B cell (primary cell): ENCODE measurements around the gene KIF4A. TPM values are rescaled to one million over a fixed set of nuclear protein-coding genes. Genes with fewer than 3 reads are reported as not detected.

ENCODE experiments used
- ATAC-seq: fragments of 200-7000 bp; cut with Tn5 transposase; one replicate; pipeline ENCODE4 v1.10.0; 2021; ENCODE audit warnings: low read depth, mild to moderate bottlenecking, moderate number of reproducible peaks, moderate library complexity
- CTCF ChIA-PET: fragments of 350-600 bp; sonication (Branson Sonifier 250); formaldehyde crosslinking; loops from one replicate; lab custom pipeline; 2021; ENCODE audit warnings: antibody characterized with exemption, inconsistent platforms; lab: Charles Lee
- POLR2A ChIA-PET: fragments of 350-600 bp; sonication (Branson Sonifier 250); formaldehyde crosslinking; loops from one replicate; lab custom pipeline; 2021; ENCODE audit warnings: antibody characterized with exemption; lab: Charles Lee
- DNase-seq: peaks from one replicate; pipeline ENCODE4 v3.0.0; 2013
- H2AFZ ChIP-seq: 2 replicates; pipeline ENCODE4 v1.6.1; 2012; ENCODE audit warnings: mild to moderate bottlenecking, low read depth, low read length; ENCODE audit not compliant: insufficient read depth, poor library complexity, severe bottlenecking
- H3K27ac ChIP-seq, 2 donors: 1 replicate in 1 of 2; 2 replicates in 1 of 2; pipeline ENCODE4 v1.5.1; 2012 to 2013; ENCODE audit warnings: low read length in 2 of 2, mild to moderate bottlenecking in 2 of 2, moderate library complexity in 1 of 2
- H3K27me3 ChIP-seq, 4 experiments: fragments of 200-600 bp in 1 of 4; sonication (generic) in 1 of 4; replicated peaks in 1 of 4; 1 replicate in 2 of 4; 2 replicates in 2 of 4; pipeline versions ENCODE4 v1.6.1 to v1.7.0; 2013 to 2016; ENCODE audit warnings: low read length in 3 of 4, mild to moderate bottlenecking in 2 of 4, mixed read lengths in 1 of 4, moderate library complexity in 1 of 4; ENCODE audit not compliant: insufficient read depth in 4 of 4, control insufficient read depth in 3 of 4; ENCODE audit errors: control extremely low read depth in 1 of 4
- H3K36me3 ChIP-seq, 2 experiments: replicated peaks in 1 of 2; 1 replicate in 1 of 2; 2 replicates in 1 of 2; pipeline versions ENCODE4 v1.6.1 to v1.7.1; 2013; ENCODE audit warnings: low read length in 1 of 2; ENCODE audit not compliant: insufficient read depth in 2 of 2, control insufficient read depth in 1 of 2; ENCODE audit errors: control extremely low read depth in 1 of 2, extremely low read depth in 1 of 2
- H3K4me1 ChIP-seq, 2 donors: fragments of 200-600 bp in 1 of 2; sonication (generic) in 1 of 2; 1 replicate in 1 of 2; 2 replicates in 1 of 2; pipeline versions ENCODE4 v1.5.1 to v1.6.1; 2013 to 2017; ENCODE audit warnings: low read length in 2 of 2; ENCODE audit not compliant: control insufficient read depth in 2 of 2, insufficient read depth in 2 of 2
- H3K4me2 ChIP-seq: replicated peaks from 2 replicates; pipeline ENCODE3; 2012; ENCODE audit warnings: mild to moderate bottlenecking, low read depth, low read length; ENCODE audit not compliant: poor library complexity, severe bottlenecking
- H3K4me3 ChIP-seq, 5 experiments: fragments of 200-600 bp in 1 of 5; sonication (generic) in 1 of 5; 1 replicate in 3 of 5; 2 replicates in 2 of 5; pipeline versions ENCODE4 v1.5.1 to v1.7.0; 2011 to 2016; ENCODE audit warnings: low read length in 4 of 5, mild to moderate bottlenecking in 4 of 5, low read depth in 2 of 5, control low read depth in 1 of 5, moderate library complexity in 1 of 5; ENCODE audit not compliant: insufficient read depth in 1 of 5; ENCODE audit errors: control extremely low read depth in 1 of 5, extremely low read depth in 1 of 5
- H3K79me2 ChIP-seq: fragments of 200-600 bp; sonication (generic); one replicate; pipeline ENCODE4 v1.6.0; 2016; ENCODE audit warnings: low read length; ENCODE audit not compliant: control insufficient read depth, insufficient read depth
- H3K9ac ChIP-seq: fragments of 200-600 bp; sonication (generic); 2 replicates; pipeline ENCODE4 v1.6.1; 2017; ENCODE audit warnings: mild to moderate bottlenecking, low read length, moderate library complexity
- H3K9me3 ChIP-seq, 3 donors: one replicate each; pipeline versions ENCODE4 v1.6.1 to v1.7.1; 2013; ENCODE audit warnings: low read length in 2 of 3; ENCODE audit not compliant: control insufficient read depth in 2 of 3, insufficient read depth in 1 of 3; ENCODE audit errors: control extremely low read depth in 1 of 3
- H4K20me1 ChIP-seq: 2 replicates; pipeline ENCODE4 v1.6.0; 2012; ENCODE audit warnings: mild to moderate bottlenecking, low read length; ENCODE audit not compliant: insufficient read depth, control insufficient read depth, poor library complexity, severe bottlenecking
- H3K27ac Mint-ChIP-seq: one replicate; pipeline ENCODE4 v1.8.0; 2021; ENCODE audit warnings: mixed read lengths
- H3K27me3 Mint-ChIP-seq: one replicate; pipeline ENCODE4 v1.8.0; 2021; ENCODE audit warnings: mixed read lengths
- H3K4me1 Mint-ChIP-seq: one replicate; pipeline ENCODE4 v1.8.0; 2021; ENCODE audit warnings: mixed read lengths
- H3K4me3 Mint-ChIP-seq: one replicate; pipeline ENCODE4 v1.8.0; 2021; ENCODE audit warnings: mixed read lengths
- H3K9me3 Mint-ChIP-seq: one replicate; pipeline ENCODE4 v1.8.0; 2022; ENCODE audit warnings: mixed read lengths; ENCODE audit not compliant: insufficient read depth
- CTCF ChIP-seq: fragments of 200-600 bp; IDR thresholded peaks from one replicate; pipeline ENCODE4 v1.8.0; 2022; ENCODE audit warnings: antibody characterized with exemption, mild to moderate bottlenecking
- EZH2 ChIP-seq: IDR thresholded peaks from 2 replicates; pipeline ENCODE4 v1.6.1; 2012; ENCODE audit warnings: borderline replicate concordance, low read depth, mild to moderate bottlenecking, moderate library complexity, low read length; ENCODE audit not compliant: insufficient read depth, poor library complexity, severe bottlenecking
- WGBS: methylation state at CpG from one replicate; pipeline ENCODE4 v1.1.5; 2013; ENCODE audit warnings: missing lambda C conversion rate; ENCODE audit not compliant: insufficient coverage; 5-methylcytosine and 5-hydroxymethylcytosine counted together
- intact Hi-C: fragments of 100-400 bp; cut with micrococcal nuclease; formaldehyde crosslinking; loops from one replicate; pipeline ENCODE4 v1.10.0; 2022
- polyA plus RNA-seq: library from polyadenylated mRNA; depleted of rRNA; stranded (reverse); fragments of >200 nt; gene quantifications from 2 replicates; pipeline ENCODE4 v1.2.3, GENCODE V29; 2012
- total RNA-seq, 2 donors: library from RNA; stranded (reverse); fragments of 120-200 nt in 1 of 2; gene quantifications; 1 replicate in 1 of 2; 2 replicates in 1 of 2; pipeline versions ENCODE4 v1.2.3 to v1.2.4, GENCODE V29; 2013 to 2022

The KIF4A gene
- total and polyA plus RNA-seq, 2 donors (not counting 1 experiment from before 2014, with no cell fraction given): 0.06 to 0.07 TPM

- ATAC-seq (no peak), DNase-seq (no peak)
- Histone ChIP-seq H3K27me3 (no peaks in the 10 kb centered on the region), H3K79me2 (no peaks in the 10 kb centered on the region), H3K9me3 (no peaks in the 10 kb centered on the region), H3K9ac (peak overlapping the region; percentile 73), H3K27ac (peak overlapping the region; percentile 33 to 53), H3K4me2 (peak overlapping the region; percentile 79), H4K20me1 (no peaks in the 10 kb centered on the region), H3K4me1 (peaks cover 10 to 13% of the 10 kb centered on the region in 2 donors), H3K36me3 (peaks cover 0 to 2% of the 10 kb centered on the region in 2 experiments), H2AFZ (peak overlapping the region; percentile 77), H3K4me3 (peak overlapping the region; percentile 12 to 75 (median 57))
- Mint-ChIP-seq H3K27me3 (no peaks in the 10 kb centered on the region), H3K4me3 (peak overlapping the region; percentile 89), H3K27ac (peak overlapping the region; percentile 78), H3K4me1 (peaks cover 20% of the 10 kb centered on the region), H3K9me3 (no peaks in the 10 kb centered on the region)
- POLR2A ChIA-PET: no interaction called here
- 80% methylated on average over 1 of the region's 11 CpGs for WGBS
- intact Hi-C loops: loop anchor here (1.0 to 10.0 kb wide), 2 partner anchors 145 to 154 kb away; partner anchors contain the start of gene IGBP1
- CTCF ChIA-PET: interaction anchor here (0.9 to 1.1 kb wide), 2 partner anchors 156 to 889 kb away, joined by 4 read pairs; partner anchors contain the start of gene IGBP1
- TF ChIP-seq CTCF (no peak), EZH2 (no peak)
Observed at GRCh38 chrX:70289168-70289792, 624 bp upstream of the KIF4A start.

DNA sequence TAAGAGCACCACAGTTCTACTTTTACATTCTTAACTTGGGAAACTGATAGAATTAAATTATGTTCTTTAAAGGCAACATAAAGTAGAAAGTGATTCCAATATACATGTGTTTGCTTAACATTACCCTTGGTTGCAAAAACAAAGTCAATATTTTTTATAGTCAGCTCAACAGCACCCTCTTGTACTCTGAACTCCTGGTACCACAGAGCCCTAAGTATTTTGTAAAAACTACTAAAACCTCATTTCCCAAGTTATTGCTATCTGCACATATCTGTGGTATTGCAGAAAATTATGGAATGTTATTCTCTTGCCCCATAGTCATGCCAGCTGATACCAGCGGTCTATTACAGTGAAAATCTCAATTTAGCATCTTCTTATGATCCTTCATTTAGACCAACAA is 2.9 kb downstream of the KIF4A start:
- ChIA-PET POLR2A (no interaction called here), CTCF (no interaction called here)
- Histone ChIP-seq H3K4me2 (no peak overlapping the region), H3K9me3 (no peaks in the 10 kb centered on the region), H2AFZ (no peak overlapping the region), H3K27me3 (no peaks in the 10 kb centered on the region), H4K20me1 (no peaks in the 10 kb centered on the region), H3K4me3 (no peak overlapping the region), H3K36me3 (no peaks in the 10 kb centered on the region), H3K4me1 (peaks cover 10 to 13% of the 10 kb centered on the region in 2 donors), H3K27ac (no peak overlapping the region), H3K9ac (no peak overlapping the region), H3K79me2 (no peaks in the 10 kb centered on the region)
- ATAC-seq (no peak), DNase-seq (no peak)
- Mint-ChIP-seq H3K4me3 (no peak overlapping the region), H3K9me3 (no peaks in the 10 kb centered on the region), H3K27me3 (no peaks in the 10 kb centered on the region), H3K27ac (no peak overlapping the region), H3K4me1 (peaks cover 20% of the 10 kb centered on the region)
- intact Hi-C loops: no loop called here
- no CpG with 5 or more reads among the region's 1 CpG for WGBS
- TF ChIP-seq EZH2 (no peak), CTCF (no peak)
